Measurements from ENCODE around the gene GSC. TPM values are rescaled to one million over a fixed set of nuclear protein-coding genes. Genes with fewer than 3 reads are reported as not detected.

Gene GSC
- total RNA-seq, 1 donor from 2014 or later = not detected

- Histone ChIP-seq H2AFZ (ENCODE audit: low read depth, low read length) (no peak overlapping the region), H3K4me3 (ENCODE audit: insufficient read depth, low read depth, low read length) (no peak overlapping the region), H3K27ac (ENCODE audit: low read depth, low read length) (no peak overlapping the region), H3K4me1 (ENCODE audit: insufficient read depth, low read length) (peaks cover 5% of the 10 kb centered on the region), H3K4me2 (ENCODE audit: low read length) (no peak overlapping the region), H3K27me3 (ENCODE audit: insufficient read depth, low read length) (peaks cover 84% of the 10 kb centered on the region), H3K9me3 (ENCODE audit: insufficient read depth, low read depth, low read length) (peaks cover 5% of the 10 kb centered on the region), H4K20me1 (ENCODE audit: insufficient read depth, low read length) (no peaks in the 10 kb centered on the region), H3K9ac (ENCODE audit: low read length) (no peak overlapping the region), H3K36me3 (ENCODE audit: insufficient read depth, low read length) (no peaks in the 10 kb centered on the region), H3K79me2 (ENCODE audit: insufficient read depth, low read length) (no peaks in the 10 kb centered on the region)
- TF ChIP-seq CTCF (IDR thresholded peaks at IDR 0.05; ENCODE audit: insufficient read depth, low read depth, low read length) (no peak), EZH2 (IDR thresholded peaks at IDR 0.05; ENCODE audit: insufficient read depth, low read length) (peak; percentile 63)
- Mint-ChIP-seq H3K27ac (ENCODE audit: unreplicated experiment) (no peak overlapping the region), H3K27me3 (ENCODE audit: low read depth, unreplicated experiment) (peaks cover 83% of the 10 kb centered on the region), H3K4me1 (ENCODE audit: low read depth, unreplicated experiment) (no peaks in the 10 kb centered on the region), H3K4me3 (ENCODE audit: unreplicated experiment) (no peak overlapping the region), H3K36me3 (ENCODE audit: low read depth, unreplicated experiment) (no peaks in the 10 kb centered on the region), H3K9me3 (ENCODE audit: unreplicated experiment) (peaks cover 8% of the 10 kb centered on the region)
- FAIRE-seq (no peak), DNase-seq (ENCODE audit: low read depth) (no peak)
These were observed 2.5 kb downstream of the GSC start for GRCh38 chr14:94767321-94767878.

DNA sequence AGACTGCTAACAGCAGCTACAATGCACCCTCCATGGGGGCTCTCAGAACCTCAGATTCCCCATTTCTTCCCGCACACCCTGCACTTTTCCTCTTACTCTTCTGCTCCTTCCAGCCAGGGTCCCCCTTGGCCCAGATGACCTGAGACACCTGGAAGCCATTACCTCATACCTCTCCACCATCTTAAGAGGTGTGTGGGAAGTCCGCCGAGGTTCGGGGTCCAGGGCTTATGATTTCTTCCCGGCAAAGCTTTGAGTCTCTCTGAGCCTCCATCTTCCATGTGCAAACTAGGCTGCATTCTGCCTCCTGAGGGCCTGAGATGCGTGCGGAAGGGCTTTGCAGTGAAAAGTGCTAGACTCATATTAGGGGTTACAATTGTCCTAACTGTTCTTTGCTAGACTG lies 5.3 kb downstream of the GSC start:
- H3K27me3 Mint-ChIP-seq (ENCODE audit: low read depth, unreplicated experiment) = peaks cover 81% of the 10 kb centered on the region
- Histone ChIP-seq H4K20me1 (ENCODE audit: insufficient read depth, low read length) (no peaks in the 10 kb centered on the region), H3K4me3 (ENCODE audit: insufficient read depth, low read depth, low read length) (no peak overlapping the region), H3K4me2 (ENCODE audit: low read length) (no peak overlapping the region), H3K9me3 (ENCODE audit: insufficient read depth, low read depth, low read length) (no peaks in the 10 kb centered on the region), H2AFZ (ENCODE audit: low read depth, low read length) (no peak overlapping the region), H3K27ac (ENCODE audit: low read depth, low read length) (no peak overlapping the region), H3K79me2 (ENCODE audit: insufficient read depth, low read length) (no peaks in the 10 kb centered on the region), H3K4me1 (ENCODE audit: insufficient read depth, low read length) (peaks cover 5% of the 10 kb centered on the region), H3K36me3 (ENCODE audit: insufficient read depth, low read length) (no peaks in the 10 kb centered on the region), H3K9ac (ENCODE audit: low read length) (no peak overlapping the region), H3K27me3 (ENCODE audit: insufficient read depth, low read length) (peaks cover 70% of the 10 kb centered on the region)
- TF ChIP-seq EZH2 (IDR thresholded peaks at IDR 0.05; ENCODE audit: insufficient read depth, low read length) = no peak
- no peak for TF ChIP-seq CTCF (IDR thresholded peaks at IDR 0.05; ENCODE audit: insufficient read depth, low read depth, low read length)
- no peaks in the 10 kb centered on the region for H3K4me1 Mint-ChIP-seq (ENCODE audit: low read depth, unreplicated experiment)
- FAIRE-seq (no peak), DNase-seq (ENCODE audit: low read depth) (no peak)
- no peak overlapping the region for H3K27ac Mint-ChIP-seq (ENCODE audit: unreplicated experiment)
- H3K4me3 Mint-ChIP-seq (ENCODE audit: unreplicated experiment) = no peak overlapping the region
- peaks cover 3% of the 10 kb centered on the region for H3K9me3 Mint-ChIP-seq (ENCODE audit: unreplicated experiment)
- H3K36me3 Mint-ChIP-seq (ENCODE audit: low read depth, unreplicated experiment) = no peaks in the 10 kb centered on the region

- no peaks in the 10 kb centered on the region for H3K9me3 Mint-ChIP-seq (ENCODE audit: unreplicated experiment)
- Histone ChIP-seq H4K20me1 (ENCODE audit: insufficient read depth, low read length) (no peaks in the 10 kb centered on the region), H3K9ac (ENCODE audit: low read length) (no peak overlapping the region), H3K4me1 (ENCODE audit: insufficient read depth, low read length) (no peaks in the 10 kb centered on the region), H3K79me2 (ENCODE audit: insufficient read depth, low read length) (no peaks in the 10 kb centered on the region), H3K27me3 (ENCODE audit: insufficient read depth, low read length) (peaks cover 55% of the 10 kb centered on the region), H3K4me3 (ENCODE audit: insufficient read depth, low read depth, low read length) (no peak overlapping the region), H2AFZ (ENCODE audit: low read depth, low read length) (no peak overlapping the region), H3K9me3 (ENCODE audit: insufficient read depth, low read depth, low read length) (no peaks in the 10 kb centered on the region), H3K4me2 (ENCODE audit: low read length) (no peak overlapping the region), H3K27ac (ENCODE audit: low read depth, low read length) (no peak overlapping the region), H3K36me3 (ENCODE audit: insufficient read depth, low read length) (no peaks in the 10 kb centered on the region)
- TF ChIP-seq CTCF (IDR thresholded peaks at IDR 0.05; ENCODE audit: insufficient read depth, low read depth, low read length) = no peak
- no peak for TF ChIP-seq EZH2 (IDR thresholded peaks at IDR 0.05; ENCODE audit: insufficient read depth, low read length)
- H3K4me3 Mint-ChIP-seq (ENCODE audit: unreplicated experiment) = no peak overlapping the region
- DNase-seq (ENCODE audit: low read depth) (no peak), FAIRE-seq (no peak)
- H3K27me3 Mint-ChIP-seq (ENCODE audit: low read depth, unreplicated experiment) = peaks cover 79% of the 10 kb centered on the region
- no peaks in the 10 kb centered on the region for H3K36me3 Mint-ChIP-seq (ENCODE audit: low read depth, unreplicated experiment)
- H3K27ac Mint-ChIP-seq (ENCODE audit: unreplicated experiment) = no peak overlapping the region
- no peaks in the 10 kb centered on the region for H3K4me1 Mint-ChIP-seq (ENCODE audit: low read depth, unreplicated experiment)
These were observed 7.5 kb downstream of the GSC start for GRCh38 chr14:94762431-94762830.

Data from astrocyte (in vitro differentiated cells and primary cell).